HG03280 (cell line): ENCODE results near the gene RALGDS.
"Not testable (repeated sequence)": the region's sequence is repeated elsewhere in the genome, so short reads cannot be mapped to it uniquely, and the experiment has no call there.

Experiments
- ATAC-seq: cut with Tn5 transposase; IDR thresholded peaks from one replicate; pipeline ENCODE4 v1.9.1; 2021; ENCODE audit warnings: mild to moderate bottlenecking, moderate library complexity; ENCODE audit not compliant: unreplicated experiment

Gene RALGDS

GRCh38 chr9:133072210-133072609, 48.8 kb downstream of the RALGDS start:
- ATAC-seq = not testable (repeated sequence)

- no peak for ATAC-seq
Measured at GRCh38 chr9:133071484-133072150, 49.4 kb downstream of the RALGDS start.

GRCh38 chr9:133070985-133071384, 50.1 kb downstream of the RALGDS start:
- not testable (repeated sequence) for ATAC-seq

GRCh38 chr9:133070500-133070961, 50.5 kb downstream of the RALGDS start:
- ATAC-seq = not testable (repeated sequence)

GRCh38 chr9:133068431-133068830, 52.6 kb downstream of the RALGDS start:
- ATAC-seq = not testable (repeated sequence)

- ATAC-seq = no peak
Measured at GRCh38 chr9:133067813-133068212, 53.2 kb downstream of the RALGDS start.

GRCh38 chr9:133067006-133067405, 54.0 kb downstream of the RALGDS start:
- ATAC-seq = no peak

- no peak for ATAC-seq
Measured at GRCh38 chr9:133066181-133066983, 54.7 kb downstream of the RALGDS start.

- no peak for ATAC-seq
Measured at GRCh38 chr9:133065070-133065388, 56.0 kb downstream of the RALGDS start.

GRCh38 chr9:133064241-133065069, 56.6 kb downstream of the RALGDS start:
- no peak for ATAC-seq

- ATAC-seq = no peak
Measured at GRCh38 chr9:133063500-133064231, 57.4 kb downstream of the RALGDS start.

GRCh38 chr9:133063159-133063499, 57.9 kb downstream of the RALGDS start:
- no peak for ATAC-seq

GRCh38 chr9:133062569-133062968, 58.5 kb downstream of the RALGDS start:
- ATAC-seq = not testable (repeated sequence)

- ATAC-seq = not testable (repeated sequence)
Measured at GRCh38 chr9:133061764-133062145, 59.3 kb downstream of the RALGDS start, which contains the start of gene CEL. TSS of gene CEL (plus strand) at chr9:133061981. CDS start at chr9:133062003, 22 bp downstream.

- not testable (repeated sequence) for ATAC-seq
Measured at GRCh38 chr9:133061019-133061763, 59.8 kb downstream of the RALGDS start.

- no peak for ATAC-seq
Measured at GRCh38 chr9:133060417-133060841, 60.6 kb downstream of the RALGDS start.

GRCh38 chr9:133059623-133060022, 61.4 kb downstream of the RALGDS start:
- ATAC-seq = no peak

GRCh38 chr9:133058550-133059320, 62.3 kb downstream of the RALGDS start:
- ATAC-seq = no peak

- no peak for ATAC-seq
Measured at GRCh38 chr9:133058071-133058470, 63.0 kb downstream of the RALGDS start.
